Embryonic facial prominence (tissue), 1 donor: ENCODE measurements around the gene PDPN.

ENCODE experiments used
- DNase-seq: peaks from one replicate; pipeline ENCODE4 v3.0.0-alpha.2; 2016; ENCODE audit errors: extremely low spot score

The PDPN gene

GRCh38 chr1:13617773-13618172 is 34.1 kb downstream of the PDPN start:
- no peak for DNase-seq

- DNase-seq = no peak
Measured at GRCh38 chr1:13618483-13618882, 34.9 kb downstream of the PDPN start.

DNA sequence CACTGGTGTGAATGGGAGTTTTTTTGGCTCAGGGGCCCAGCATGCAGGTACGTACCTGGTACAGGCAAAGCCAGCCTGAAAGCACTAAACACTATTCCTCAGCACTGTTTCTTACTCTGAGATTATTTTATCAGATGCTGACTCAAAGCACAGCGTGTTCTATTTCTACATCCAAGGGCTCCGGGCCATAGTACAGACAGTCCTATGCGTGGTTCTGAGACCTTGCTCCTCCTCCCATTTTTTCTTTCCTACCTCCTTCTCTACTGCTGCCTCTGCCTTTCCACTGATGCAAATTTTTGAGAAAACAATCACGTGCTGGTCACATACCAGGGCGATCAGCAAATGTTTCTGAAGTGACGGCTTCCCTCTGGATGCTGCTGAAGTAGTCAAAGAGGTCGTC is 36.3 kb downstream of the PDPN start:
- DNase-seq = no peak

DNA sequence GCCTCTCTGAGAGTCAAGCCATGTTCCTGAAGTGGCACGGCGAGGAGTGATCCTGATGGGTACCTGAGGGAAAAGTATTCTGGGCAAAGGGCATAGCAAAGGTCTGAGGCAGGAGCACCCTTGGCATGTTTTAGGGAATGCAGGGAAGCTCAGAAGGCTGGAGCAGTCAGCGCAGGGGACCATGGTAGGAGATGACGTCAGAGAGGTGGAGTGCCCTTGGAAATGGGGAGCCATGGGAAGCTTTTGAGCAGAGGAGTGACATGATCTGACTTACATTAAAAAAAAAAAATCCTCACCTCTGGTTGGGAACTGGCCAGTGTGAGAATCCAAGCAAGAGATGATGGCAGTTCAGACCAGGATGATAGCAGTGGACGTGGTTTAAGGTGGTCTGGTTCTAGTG is 37.2 kb downstream of the PDPN start:
- no peak for DNase-seq

- no peak for DNase-seq
Measured at GRCh38 chr1:13622446-13622845, 38.8 kb downstream of the PDPN start.

DNA sequence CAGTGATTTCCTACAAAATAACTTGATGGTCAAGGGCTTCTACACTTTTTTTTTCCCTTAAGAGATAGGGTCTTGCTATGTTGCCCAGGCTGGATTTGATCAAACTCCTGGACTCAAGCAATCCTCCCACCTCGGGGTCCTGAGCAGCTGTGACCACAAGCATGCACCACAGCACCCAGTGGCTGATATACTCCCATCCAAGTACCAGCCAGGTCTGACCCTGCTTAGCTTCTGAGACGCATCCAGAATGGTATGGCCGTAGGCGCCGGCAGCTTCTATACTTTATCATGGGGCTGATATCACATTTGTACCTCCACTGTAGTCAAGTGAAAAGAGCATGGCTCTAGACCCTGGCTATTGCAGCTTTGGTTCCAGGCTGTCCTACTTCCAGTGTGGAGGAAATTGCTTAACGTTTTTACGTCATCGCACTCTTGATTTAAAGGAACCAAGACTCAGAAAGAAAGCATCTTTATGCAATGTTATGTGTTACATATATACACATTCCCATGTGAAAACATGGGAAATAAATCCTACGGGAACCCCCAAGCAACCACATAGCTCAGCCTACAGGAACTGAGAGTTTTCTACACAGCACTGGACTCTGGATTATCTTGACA is 39.5 kb downstream of the PDPN start:
- no peak for DNase-seq

DNA sequence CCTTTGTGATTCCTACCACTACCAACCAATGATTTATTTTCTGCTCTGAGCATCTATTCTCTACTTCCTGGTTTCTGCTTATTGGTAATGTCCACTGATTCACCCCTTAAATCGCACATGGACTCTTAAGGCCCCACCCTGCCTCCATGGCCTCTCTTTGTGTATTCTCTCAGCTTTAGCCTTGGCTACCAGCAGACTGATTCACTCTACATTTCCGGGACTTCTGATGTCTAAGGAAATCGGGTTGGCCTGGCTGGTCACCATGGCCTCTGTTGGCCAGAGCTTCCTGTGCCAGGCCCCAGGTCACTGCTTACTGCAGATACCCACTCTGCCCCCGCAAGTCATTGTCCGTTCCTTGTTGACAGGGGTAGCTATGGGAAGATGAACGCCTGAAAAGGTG is 40.9 kb downstream of the PDPN start:
- no peak for DNase-seq

GRCh38 chr1:13627127-13627526 is 43.5 kb downstream of the PDPN start:
- DNase-seq = no peak

- DNase-seq = no peak
Measured at GRCh38 chr1:13628218-13628617, 44.6 kb downstream of the PDPN start.

DNA sequence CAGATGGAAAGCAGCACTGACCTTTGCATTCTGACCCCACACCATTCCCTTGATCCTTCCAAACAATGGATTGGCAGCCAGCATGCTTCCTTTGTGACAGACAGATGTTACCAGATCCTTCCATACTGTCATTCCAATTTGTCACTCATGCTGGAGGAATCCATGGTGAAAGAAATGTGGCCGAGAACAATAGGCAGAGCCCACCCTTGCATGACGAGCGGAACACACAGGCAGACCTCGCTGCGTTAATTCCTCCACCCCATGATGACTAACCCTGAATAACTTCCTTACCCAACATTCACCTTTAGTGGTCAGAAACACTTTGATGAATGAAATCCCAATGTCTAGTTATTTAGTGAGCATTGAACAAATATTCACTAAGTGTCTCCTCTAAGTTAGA is 45.1 kb downstream of the PDPN start:
- no peak for DNase-seq

DNA sequence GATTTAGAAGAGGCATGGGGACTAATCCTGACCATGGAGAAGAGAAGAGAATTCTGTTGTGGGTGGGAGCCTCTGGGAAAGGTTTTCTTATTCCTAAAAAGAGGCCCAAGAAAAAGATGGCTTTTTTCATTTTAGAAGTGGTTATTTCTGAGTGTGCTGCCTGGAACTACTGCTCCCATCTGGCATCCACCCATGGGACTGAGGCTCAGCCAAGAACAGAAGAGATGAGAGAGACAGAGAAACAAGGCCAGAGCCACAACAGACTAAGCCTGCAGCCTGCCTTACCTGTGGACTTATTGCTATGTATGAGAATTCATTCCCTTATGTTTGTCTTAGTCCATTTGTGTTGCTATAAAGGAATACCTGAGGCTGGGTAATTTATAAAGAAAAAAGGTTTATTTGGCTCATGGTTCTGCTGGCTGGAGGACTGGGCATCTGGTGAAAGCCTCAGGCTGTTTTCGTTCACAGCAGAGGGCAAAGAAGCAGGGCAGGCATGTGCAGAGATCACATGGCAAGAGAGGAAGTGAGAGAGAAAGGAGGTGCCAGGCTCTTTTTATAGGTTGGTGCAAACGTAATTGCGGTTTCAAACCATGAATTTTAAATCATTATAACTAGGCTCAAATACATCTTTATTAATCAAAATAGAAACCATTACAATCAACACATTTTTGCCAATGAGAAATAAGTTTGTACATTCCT is 58.8 kb downstream of the PDPN start:
- no peak for DNase-seq

GRCh38 chr1:13643017-13643416 is 59.4 kb downstream of the PDPN start:
- DNase-seq = no peak

GRCh38 chr1:13646521-13646920 is 62.9 kb downstream of the PDPN start:
- DNase-seq = no peak

- DNase-seq = no peak
Measured at GRCh38 chr1:13651279-13651678, 67.6 kb downstream of the PDPN start.

DNA sequence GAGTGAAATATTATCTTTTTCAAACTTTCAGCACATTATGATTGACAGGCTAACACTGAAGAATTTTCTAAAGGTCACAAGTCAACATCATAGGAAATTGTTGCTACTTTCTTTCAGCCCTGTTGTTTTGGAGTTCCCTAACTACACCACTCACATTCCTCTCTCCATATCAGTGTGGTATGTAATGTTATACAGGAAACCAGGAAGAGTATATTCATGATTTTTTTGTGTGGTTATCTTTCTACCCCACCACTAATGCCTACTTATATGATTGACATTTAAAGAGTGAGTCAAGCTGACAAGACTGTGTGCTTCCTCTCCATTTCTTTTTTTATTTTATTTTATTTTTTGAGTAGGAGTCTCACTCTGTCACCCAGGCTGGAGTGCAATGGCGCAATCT is 68.6 kb downstream of the PDPN start:
- no peak for DNase-seq

- DNase-seq = no peak
Measured at GRCh38 chr1:13661539-13661938, 77.9 kb downstream of the PDPN start.

- DNase-seq = no peak
Measured at GRCh38 chr1:13662493-13662892, 78.9 kb downstream of the PDPN start.

- DNase-seq = no peak
Measured at GRCh38 chr1:13663969-13664368, 80.3 kb downstream of the PDPN start.

- no peak for DNase-seq
Measured at GRCh38 chr1:13664451-13664850, 80.8 kb downstream of the PDPN start.

DNA sequence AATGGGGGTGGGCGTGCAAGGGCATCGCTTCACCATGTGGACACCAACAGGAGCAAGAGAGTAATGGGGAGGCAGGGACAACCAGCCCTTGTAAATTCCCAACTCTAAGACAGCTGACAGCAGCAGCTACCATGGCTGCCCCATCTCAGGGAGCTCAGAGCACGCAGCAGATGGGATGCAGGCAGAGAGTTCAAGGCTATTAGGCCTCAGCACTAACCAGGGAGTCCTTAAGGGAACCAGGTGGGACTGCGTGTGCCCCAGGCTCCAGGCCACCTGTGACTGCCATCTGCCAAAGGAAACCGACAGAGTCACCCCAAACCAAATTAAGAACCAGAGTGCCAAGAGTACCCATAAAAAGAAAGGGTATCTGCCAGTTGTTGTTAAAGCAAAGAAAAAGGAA is 82.7 kb downstream of the PDPN start:
- no peak for DNase-seq
